GM18498 (cell line): ENCODE results near the gene PRPF31.
"Not testable (repeated sequence)": the region's sequence is repeated elsewhere in the genome, so short reads cannot be mapped to it uniquely, and the experiment has no call there.

ENCODE experiments used
- ATAC-seq: cut with Tn5 transposase; IDR thresholded peaks from one replicate; pipeline ENCODE4 v1.9.1; 2021; ENCODE audit warnings: mild to moderate bottlenecking, moderate library complexity; ENCODE audit not compliant: unreplicated experiment

The PRPF31 gene

GRCh38 chr19:54160854-54161253 is 45.3 kb downstream of the PRPF31 start:
- no peak for ATAC-seq

- no peak for ATAC-seq
Observed at GRCh38 chr19:54162241-54162805, 46.8 kb downstream of the PRPF31 start.

- no peak for ATAC-seq
Observed at GRCh38 chr19:54162884-54163283, 47.3 kb downstream of the PRPF31 start.

GRCh38 chr19:54164369-54165068 is 49.0 kb downstream of the PRPF31 start:
- ATAC-seq, result no peak

- ATAC-seq, result no peak
Observed at GRCh38 chr19:54165222-54165621, 49.7 kb downstream of the PRPF31 start.

GRCh38 chr19:54168174-54168917 is 52.8 kb downstream of the PRPF31 start:
- no peak for ATAC-seq

- ATAC-seq, result no peak
Observed at GRCh38 chr19:54169149-54169740, 53.7 kb downstream of the PRPF31 start.

GRCh38 chr19:54171736-54172431 is 56.3 kb downstream of the PRPF31 start:
- not testable (repeated sequence) for ATAC-seq

GRCh38 chr19:54172471-54173358 is 57.2 kb downstream of the PRPF31 start, which contains the start of gene TMC4:
TSS of gene TMC4 (minus strand) at chr19:54173160. CDS start at chr19:54173117, 43 bp downstream.
- no peak for ATAC-seq

- ATAC-seq, result no peak
Observed at GRCh38 chr19:54173359-54173699, 57.8 kb downstream of the PRPF31 start.

GRCh38 chr19:54173951-54174834 is 58.6 kb downstream of the PRPF31 start:
- no peak for ATAC-seq

GRCh38 chr19:54178581-54179261 is 63.2 kb downstream of the PRPF31 start:
- no peak for ATAC-seq

- no peak for ATAC-seq
Observed at GRCh38 chr19:54179262-54179852, 63.8 kb downstream of the PRPF31 start.

- ATAC-seq, result no peak
Observed at GRCh38 chr19:54179921-54180461, 64.4 kb downstream of the PRPF31 start.

GRCh38 chr19:54180691-54181091 is 65.1 kb downstream of the PRPF31 start:
- ATAC-seq, result no peak
